HepG2 (cell line): Measurements from ENCODE around the gene OXSM. TPM values are rescaled to one million over a fixed set of nuclear protein-coding genes. Genes with fewer than 3 reads are reported as not detected.

Experiments used
- AHR ChIP-seq: IDR thresholded peaks from 2 replicates; pipeline ENCODE4 v1.6.1; 2018; ENCODE audit warnings: missing genetic modification reagents, missing compliant biosample characterization
- IKZF1 ChIP-seq: fragments of 450-650 bp; IDR thresholded peaks from 2 replicates; pipeline ENCODE4 v1.7.1; 2016
- NAIF1 ChIP-seq: sonication (generic); formaldehyde crosslinking; IDR thresholded peaks from 2 replicates; pipeline ENCODE4 v1.5.0; 2020; ENCODE audit warnings: mild to moderate bottlenecking, missing genetic modification reagents, borderline replicate concordance
- RARA ChIP-seq: IDR thresholded peaks from 2 replicates; pipeline ENCODE4 v1.6.1; 2016; ENCODE audit warnings: missing genetic modification reagents, missing compliant biosample characterization
- SNAPC2 ChIP-seq: sonication (generic); formaldehyde crosslinking; IDR thresholded peaks from 2 replicates; pipeline ENCODE4 v1.8.1; 2022; ENCODE audit warnings: mild to moderate bottlenecking, missing genetic modification reagents
- SRSF4 ChIP-seq: fragments of 200-400 bp; formaldehyde crosslinking; IDR thresholded peaks from one replicate; pipeline ENCODE4 v1.6.1; 2018; ENCODE audit warnings: mild to moderate bottlenecking, low read depth, low read length, moderate library complexity; ENCODE audit not compliant: poor library complexity, severe bottlenecking
- ZNF17 ChIP-seq: sonication (generic); formaldehyde crosslinking; IDR thresholded peaks from 2 replicates; pipeline ENCODE4 v1.5.0; 2020; ENCODE audit warnings: mild to moderate bottlenecking, missing genetic modification reagents
- ZNF33B ChIP-seq: sonication (generic); formaldehyde crosslinking; IDR thresholded peaks from 2 replicates; pipeline ENCODE4 v1.5.1; 2020; ENCODE audit warnings: mild to moderate bottlenecking, missing genetic modification reagents
- ZNF761 ChIP-seq: sonication (generic); formaldehyde crosslinking; conservative IDR thresholded peaks from 2 replicates; pipeline ENCODE4 v1.4.0; 2020; ENCODE audit warnings: mild to moderate bottlenecking, missing genetic modification reagents
- ZNF782 ChIP-seq: sonication (generic); formaldehyde crosslinking; IDR thresholded peaks from 2 replicates; pipeline ENCODE4 v1.4.0; 2020; ENCODE audit warnings: missing genetic modification reagents, mild to moderate bottlenecking, borderline replicate concordance
- polyA plus RNA-seq, 8 experiments: library from polyadenylated mRNA; depleted of rRNA in 3 of 8; stranded (reverse) in 7 of 8; unstranded in 1 of 8; fragments of >200 nt; fragmentation: Illumina TruSeq in 4 of 8; extraction: Trizol in 4 of 8; gene quantifications; 2 replicates each; pipeline versions ENCODE4 v1.2.1 to v1.2.3, GENCODE V29; 2011 to 2016; ENCODE audit warnings: low read depth in 4 of 8, missing spikeins in 1 of 8, mixed read lengths in 1 of 8; ENCODE audit not compliant: insufficient read depth in 1 of 8
- total RNA-seq, 5 experiments: library from RNA; depleted of rRNA; stranded (reverse); fragments of >200 nt; fragmentation: Illumina TruSeq; extraction: Trizol; gene quantifications; 2 replicates each; pipeline ENCODE4 v1.2.3, GENCODE V29; 2016; ENCODE audit warnings: low read depth in 1 of 5
- TF ChIP-seq, protein P1 (sequence below): sonication (generic); formaldehyde crosslinking; IDR thresholded peaks from 2 replicates; pipeline ENCODE4 v1.4.0; 2020; ENCODE audit warnings: missing genetic modification reagents
- TF ChIP-seq, protein P2 (sequence below): fragments of 450-650 bp; IDR thresholded peaks from 2 replicates; pipeline ENCODE4 v1.6.1; 2016
- TF ChIP-seq, protein P3 (sequence below): sonication (generic); formaldehyde crosslinking; IDR thresholded peaks from 2 replicates; pipeline ENCODE4 v1.9.0; 2021; ENCODE audit warnings: missing genetic modification reagents, borderline replicate concordance
- TF ChIP-seq, protein P4 (sequence below): sonication (generic); formaldehyde crosslinking; IDR thresholded peaks from 2 replicates; pipeline ENCODE4 v1.4.0; 2020; ENCODE audit warnings: mild to moderate bottlenecking, missing genetic modification reagents
- TF ChIP-seq, protein P5 (sequence below): IDR thresholded peaks from 2 replicates; pipeline ENCODE4 v1.6.1; 2016; ENCODE audit warnings: mild to moderate bottlenecking, missing biosample characterization, missing genetic modification reagents

The OXSM gene
- total and polyA plus RNA-seq, 2 of the 13 experiments (the other 11 are each of a cell fraction or from before 2014, with no cell fraction given), result 18.2 to 34.4 TPM

DNA sequence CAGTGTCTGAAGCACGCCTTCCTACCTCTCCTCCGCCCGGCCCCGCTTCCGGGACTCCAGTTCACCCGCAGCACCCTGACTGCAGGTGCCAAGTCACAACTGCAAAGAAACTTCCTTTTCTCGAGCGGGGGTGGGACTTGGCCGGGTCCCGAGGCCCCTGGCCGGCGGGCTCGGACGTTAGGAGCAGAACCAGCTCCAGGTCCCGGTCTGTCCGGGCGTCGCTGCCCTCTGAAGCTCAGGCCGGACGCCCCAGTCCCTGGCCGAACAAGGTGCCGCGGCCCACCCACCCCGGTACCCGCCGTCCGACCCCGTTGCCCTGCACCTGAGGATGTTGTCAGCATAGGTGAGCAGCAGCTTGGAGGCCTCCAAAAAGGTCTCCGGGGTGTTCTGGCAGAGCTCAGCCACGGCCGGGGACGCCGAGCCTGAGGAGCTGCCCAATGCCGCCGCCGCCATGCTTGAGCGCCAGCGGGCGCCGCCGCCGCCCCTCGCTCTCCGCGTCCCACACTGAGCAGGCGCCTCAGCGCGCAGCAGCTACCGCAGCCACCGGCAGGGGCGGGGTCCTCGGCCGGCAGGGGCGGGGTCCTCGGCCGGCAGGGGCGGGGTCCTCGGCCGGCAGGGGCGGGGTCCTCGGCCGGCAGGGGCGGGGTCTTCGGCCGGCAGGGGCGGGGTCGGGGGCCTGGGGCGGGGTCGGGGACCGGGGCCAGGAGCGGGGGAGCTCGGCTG, 6.8 kb upstream of the OXSM start, which contains the start of gene NGLY1 (continued):
- TF ChIP-seq RARA (CRISPR knock-in tag) (no peak; the same call in 1 of the 2 replicates), ZNF761 (CRISPR knock-in tag) (no peak), ZNF17 (no peak), NAIF1 (CRISPR knock-in tag) (no peak; the same call in 1 of the 2 replicates), IKZF1 (no peak), ZNF33B (CRISPR knock-in tag) (no peak; the same call in 1 of the 2 replicates), SRSF4 (no peak), ZNF782 (CRISPR knock-in tag) (peak; percentile 48; the same call in 1 of the 2 replicates), AHR (CRISPR knock-in tag) (0 out of 2 replicates have a peak, but pooled peaks have one; percentile 33), SNAPC2 (CRISPR knock-in tag) (no peak)
- TF ChIP-seq, protein P1, sequence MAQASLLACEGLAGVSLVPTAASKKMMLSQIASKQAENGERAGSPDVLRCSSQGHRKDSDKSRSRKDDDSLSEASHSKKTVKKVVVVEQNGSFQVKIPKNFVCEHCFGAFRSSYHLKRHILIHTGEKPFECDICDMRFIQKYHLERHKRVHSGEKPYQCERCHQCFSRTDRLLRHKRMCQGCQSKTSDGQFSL (CRISPR knock-in tag), result no peak
- TF ChIP-seq, protein P2, sequence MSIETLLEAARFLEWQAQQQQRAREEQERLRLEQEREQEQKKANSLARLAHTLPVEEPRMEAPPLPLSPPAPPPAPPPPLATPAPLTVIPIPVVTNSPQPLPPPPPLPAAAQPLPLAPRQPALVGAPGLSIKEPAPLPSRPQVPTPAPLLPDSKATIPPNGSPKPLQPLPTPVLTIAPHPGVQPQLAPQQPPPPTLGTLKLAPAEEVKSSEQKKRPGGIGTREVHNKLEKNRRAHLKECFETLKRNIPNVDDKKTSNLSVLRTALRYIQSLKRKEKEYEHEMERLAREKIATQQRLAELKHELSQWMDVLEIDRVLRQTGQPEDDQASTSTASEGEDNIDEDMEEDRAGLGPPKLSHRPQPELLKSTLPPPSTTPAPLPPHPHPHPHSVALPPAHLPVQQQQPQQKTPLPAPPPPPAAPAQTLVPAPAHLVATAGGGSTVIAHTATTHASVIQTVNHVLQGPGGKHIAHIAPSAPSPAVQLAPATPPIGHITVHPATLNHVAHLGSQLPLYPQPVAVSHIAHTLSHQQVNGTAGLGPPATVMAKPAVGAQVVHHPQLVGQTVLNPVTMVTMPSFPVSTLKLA, result no peak
- TF ChIP-seq, protein P3, sequence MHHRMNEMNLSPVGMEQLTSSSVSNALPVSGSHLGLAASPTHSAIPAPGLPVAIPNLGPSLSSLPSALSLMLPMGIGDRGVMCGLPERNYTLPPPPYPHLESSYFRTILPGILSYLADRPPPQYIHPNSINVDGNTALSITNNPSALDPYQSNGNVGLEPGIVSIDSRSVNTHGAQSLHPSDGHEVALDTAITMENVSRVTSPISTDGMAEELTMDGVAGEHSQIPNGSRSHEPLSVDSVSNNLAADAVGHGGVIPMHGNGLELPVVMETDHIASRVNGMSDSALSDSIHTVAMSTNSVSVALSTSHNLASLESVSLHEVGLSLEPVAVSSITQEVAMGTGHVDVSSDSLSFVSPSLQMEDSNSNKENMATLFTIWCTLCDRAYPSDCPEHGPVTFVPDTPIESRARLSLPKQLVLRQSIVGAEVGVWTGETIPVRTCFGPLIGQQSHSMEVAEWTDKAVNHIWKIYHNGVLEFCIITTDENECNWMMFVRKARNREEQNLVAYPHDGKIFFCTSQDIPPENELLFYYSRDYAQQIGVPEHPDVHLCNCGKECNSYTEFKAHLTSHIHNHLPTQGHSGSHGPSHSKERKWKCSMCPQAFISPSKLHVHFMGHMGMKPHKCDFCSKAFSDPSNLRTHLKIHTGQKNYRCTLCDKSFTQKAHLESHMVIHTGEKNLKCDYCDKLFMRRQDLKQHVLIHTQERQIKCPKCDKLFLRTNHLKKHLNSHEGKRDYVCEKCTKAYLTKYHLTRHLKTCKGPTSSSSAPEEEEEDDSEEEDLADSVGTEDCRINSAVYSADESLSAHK (CRISPR knock-in tag), result no peak
- TF ChIP-seq, protein P4, sequence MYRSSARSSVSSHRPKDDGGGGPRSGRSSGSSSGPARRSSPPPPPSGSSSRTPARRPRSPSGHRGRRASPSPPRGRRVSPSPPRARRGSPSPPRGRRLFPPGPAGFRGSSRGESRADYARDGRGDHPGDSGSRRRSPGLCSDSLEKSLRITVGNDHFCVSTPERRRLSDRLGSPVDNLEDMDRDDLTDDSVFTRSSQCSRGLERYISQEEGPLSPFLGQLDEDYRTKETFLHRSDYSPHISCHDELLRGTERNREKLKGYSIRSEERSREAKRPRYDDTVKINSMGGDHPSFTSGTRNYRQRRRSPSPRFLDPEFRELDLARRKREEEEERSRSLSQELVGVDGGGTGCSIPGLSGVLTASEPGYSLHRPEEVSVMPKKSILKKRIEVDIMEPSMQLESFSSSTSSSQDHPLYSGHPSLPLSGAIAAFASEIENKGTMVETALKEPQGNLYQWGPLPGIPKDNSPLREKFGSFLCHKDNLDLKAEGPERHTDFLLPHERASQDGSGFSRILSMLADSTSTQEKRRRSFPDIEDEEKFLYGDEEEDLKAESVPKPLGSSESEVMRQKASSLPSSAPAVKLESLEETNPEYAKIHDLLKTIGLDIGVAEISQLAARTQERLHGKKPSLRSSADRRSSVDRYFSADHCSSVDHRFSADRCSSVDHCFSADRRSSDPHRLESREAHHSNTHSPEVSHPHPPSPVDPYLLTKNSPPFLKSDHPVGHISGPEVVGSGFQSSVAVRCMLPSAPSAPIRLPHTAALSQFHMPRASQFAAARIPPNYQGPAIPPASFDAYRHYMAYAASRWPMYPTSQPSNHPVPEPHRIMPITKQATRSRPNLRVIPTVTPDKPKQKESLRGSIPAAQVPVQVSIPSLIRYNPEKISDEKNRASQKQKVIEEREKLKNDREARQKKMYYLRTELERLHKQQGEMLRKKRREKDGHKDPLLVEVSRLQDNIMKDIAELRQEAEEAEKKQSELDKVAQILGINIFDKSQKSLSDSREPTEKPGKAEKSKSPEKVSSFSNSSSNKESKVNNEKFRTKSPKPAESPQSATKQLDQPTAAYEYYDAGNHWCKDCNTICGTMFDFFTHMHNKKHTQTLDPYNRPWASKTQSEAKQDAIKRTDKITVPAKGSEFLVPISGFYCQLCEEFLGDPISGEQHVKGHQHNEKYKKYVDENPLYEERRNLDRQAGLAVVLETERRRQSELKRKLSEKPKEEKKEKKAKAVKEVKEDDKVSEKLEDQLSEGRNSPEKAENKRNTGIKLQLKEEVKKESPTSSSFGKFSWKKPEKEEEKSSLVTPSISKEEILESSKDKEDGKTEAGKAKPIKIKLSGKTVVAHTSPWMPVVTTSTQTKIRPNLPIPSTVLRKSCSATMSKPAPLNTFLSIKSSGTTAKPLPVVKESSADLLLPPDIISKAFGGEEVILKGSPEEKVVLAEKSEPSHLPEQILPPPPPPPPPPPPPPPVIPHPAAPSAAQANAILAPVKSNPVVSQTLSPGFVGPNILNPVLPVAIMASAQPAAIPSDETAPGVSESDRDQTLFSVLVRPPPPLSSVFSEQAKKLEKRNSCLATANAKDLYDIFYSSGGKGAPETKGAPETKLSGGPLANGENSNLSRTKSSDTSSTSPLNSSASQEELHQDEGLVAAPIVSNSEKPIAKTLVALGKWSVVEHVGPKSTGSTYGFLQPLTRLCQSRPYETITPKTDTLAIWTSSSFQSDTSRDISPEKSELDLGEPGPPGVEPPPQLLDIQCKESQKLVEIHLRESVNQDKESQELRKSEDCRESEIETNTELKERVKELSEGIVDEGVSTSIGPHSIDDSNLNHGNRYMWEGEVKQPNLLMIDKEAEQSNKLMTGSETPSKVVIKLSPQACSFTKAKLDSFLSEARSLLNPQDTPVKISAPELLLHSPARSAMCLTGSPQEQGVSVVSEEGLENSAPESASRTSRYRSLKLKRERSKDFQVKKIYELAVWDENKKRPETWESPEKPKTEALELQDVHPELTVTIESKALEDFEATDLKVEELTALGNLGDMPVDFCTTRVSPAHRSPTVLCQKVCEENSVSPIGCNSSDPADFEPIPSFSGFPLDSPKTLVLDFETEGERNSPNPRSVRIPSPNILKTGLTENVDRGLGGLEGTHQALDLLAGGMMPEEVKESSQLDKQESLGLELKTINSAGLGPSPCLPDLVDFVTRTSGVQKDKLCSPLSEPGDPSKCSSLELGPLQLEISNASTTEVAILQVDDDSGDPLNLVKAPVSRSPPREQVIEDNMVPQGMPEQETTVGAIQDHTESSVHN (CRISPR knock-in tag), result no peak
- TF ChIP-seq, protein P5, sequence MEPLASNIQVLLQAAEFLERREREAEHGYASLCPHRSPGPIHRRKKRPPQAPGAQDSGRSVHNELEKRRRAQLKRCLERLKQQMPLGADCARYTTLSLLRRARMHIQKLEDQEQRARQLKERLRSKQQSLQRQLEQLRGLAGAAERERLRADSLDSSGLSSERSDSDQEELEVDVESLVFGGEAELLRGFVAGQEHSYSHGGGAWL (CRISPR knock-in tag), result peak; percentile 73
